Coronary artery (tissue), 2 donors: ENCODE measurements around the gene BZW1.

ENCODE experiments used
- DNase-seq: peaks from one replicate; pipeline ENCODE4 v3.0.0-alpha.2; 2017; ENCODE audit warnings: low spot score
- H3K27ac ChIP-seq, 2 donors: fragments of 200-600 bp; sonication (generic); one replicate each; pipeline ENCODE4 v1.5.1; 2016 to 2019
- H3K4me3 ChIP-seq: fragments of 200-600 bp; sonication (generic); 2 replicates; pipeline ENCODE4 v1.5.1; 2016; ENCODE audit warnings: mild to moderate bottlenecking, moderate library complexity
- TF ChIP-seq, protein P1 (sequence below): fragments of 200-600 bp; sonication (generic); IDR thresholded peaks from one replicate; pipeline ENCODE4 v1.5.1; 2019; ENCODE audit warnings: antibody characterized with exemption

BZW1 gene

DNA sequence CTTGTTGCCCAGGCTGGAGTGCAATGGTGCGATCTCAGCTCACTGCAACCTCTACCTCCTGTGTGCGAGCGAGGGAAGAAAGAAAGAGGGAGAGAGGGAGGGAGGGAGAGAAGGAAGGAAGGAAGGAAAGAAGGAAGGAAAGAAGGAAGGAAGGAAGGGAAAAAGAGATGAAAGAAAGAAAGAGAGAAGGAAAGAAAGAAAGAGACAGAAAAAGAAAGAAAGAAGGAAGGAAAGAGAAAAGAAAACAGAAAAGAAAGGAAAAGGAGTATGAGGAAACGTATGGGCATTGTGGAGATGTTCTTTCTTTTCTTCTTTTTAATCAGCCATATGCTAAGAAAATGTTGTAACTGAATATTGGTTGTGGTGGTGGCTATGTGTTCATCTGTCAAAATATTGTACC lies 36.2 kb downstream of the BZW1 start:
- Histone ChIP-seq H3K27ac (no peak overlapping the region), H3K4me3 (no peak overlapping the region)
- TF ChIP-seq, protein P1, sequence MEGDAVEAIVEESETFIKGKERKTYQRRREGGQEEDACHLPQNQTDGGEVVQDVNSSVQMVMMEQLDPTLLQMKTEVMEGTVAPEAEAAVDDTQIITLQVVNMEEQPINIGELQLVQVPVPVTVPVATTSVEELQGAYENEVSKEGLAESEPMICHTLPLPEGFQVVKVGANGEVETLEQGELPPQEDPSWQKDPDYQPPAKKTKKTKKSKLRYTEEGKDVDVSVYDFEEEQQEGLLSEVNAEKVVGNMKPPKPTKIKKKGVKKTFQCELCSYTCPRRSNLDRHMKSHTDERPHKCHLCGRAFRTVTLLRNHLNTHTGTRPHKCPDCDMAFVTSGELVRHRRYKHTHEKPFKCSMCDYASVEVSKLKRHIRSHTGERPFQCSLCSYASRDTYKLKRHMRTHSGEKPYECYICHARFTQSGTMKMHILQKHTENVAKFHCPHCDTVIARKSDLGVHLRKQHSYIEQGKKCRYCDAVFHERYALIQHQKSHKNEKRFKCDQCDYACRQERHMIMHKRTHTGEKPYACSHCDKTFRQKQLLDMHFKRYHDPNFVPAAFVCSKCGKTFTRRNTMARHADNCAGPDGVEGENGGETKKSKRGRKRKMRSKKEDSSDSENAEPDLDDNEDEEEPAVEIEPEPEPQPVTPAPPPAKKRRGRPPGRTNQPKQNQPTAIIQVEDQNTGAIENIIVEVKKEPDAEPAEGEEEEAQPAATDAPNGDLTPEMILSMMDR: no peak
- DNase-seq: no peak

DNA sequence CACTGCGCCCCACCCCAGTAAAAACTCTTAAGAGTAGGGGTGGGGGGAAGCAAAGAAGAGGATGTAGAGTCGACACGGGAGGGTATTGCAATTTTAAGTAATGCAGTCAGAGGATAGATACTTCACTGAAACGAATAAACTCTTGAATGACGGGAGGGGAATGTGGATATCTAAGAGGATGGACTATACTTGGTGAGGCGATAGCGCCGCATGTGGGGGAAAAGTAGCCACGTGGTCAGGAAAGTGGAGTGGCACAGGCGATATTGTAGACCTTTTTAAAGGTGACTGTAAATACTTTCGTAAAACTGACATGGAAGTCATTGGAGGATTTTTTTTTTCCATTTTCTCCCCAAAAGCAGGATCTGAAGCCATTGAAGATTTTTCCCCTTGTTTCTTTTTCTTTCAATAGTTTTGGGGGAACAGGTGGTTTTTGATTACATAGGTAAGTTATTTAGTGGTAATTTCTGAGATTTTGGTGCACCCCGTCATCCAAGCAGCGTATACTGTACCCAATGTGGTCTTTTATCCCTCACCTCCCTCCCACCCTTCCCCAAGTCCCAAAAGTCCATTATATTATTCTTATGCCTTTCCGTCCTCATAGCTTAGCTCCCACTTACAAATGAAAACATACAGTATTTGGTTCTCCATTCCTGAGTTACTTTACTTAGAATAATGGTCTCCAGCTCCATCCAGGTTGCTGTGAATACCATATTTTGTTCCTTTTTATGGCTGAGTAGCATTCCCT lies 39.0 kb downstream of the BZW1 start:
- TF ChIP-seq, protein P1: no peak
- H3K4me3 ChIP-seq: no peak overlapping the region
- no peak for DNase-seq
- no peak overlapping the region for H3K27ac ChIP-seq

DNA sequence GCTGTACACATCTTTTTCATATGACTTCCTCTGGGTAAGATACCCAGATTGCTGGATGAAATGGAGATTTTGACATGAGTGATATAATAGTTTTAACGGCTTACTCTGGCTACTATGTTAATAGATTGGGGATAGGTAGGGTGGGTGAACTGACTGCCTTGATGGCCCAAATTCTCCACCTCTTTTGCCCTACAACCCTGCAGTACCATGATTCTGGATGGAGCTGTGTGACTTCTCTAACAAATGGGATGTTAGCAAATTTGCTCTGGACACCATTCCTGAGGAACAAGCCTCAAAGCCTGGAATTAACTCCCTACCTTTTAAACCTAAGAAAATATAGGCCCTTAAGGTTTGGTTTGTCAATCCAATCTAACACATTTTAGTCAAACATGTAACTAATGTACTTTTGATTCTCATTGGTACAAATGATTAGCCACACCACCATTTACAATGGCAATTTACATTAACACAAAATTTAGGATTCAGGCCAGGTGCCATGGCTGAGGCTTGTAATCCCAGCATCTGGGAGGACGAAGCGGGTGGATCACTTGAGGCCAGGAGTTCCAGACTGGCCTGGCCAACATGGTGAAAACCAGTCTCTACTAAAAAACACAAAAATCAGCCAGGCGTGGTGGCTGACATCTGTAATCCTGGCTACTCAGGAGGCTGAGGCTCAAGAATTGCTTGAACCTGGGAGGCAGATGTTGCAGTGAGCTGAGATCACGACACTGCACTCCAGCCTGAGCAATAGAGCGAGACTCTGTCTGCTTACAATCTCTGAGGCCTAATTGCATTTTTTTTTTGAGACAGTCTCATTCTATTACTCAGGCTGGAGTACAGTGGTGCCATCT lies 39.9 kb downstream of the BZW1 start:
- H3K4me3 ChIP-seq: no peak overlapping the region
- DNase-seq: no peak
- TF ChIP-seq, protein P1: no peak
- no peak overlapping the region for H3K27ac ChIP-seq

DNA sequence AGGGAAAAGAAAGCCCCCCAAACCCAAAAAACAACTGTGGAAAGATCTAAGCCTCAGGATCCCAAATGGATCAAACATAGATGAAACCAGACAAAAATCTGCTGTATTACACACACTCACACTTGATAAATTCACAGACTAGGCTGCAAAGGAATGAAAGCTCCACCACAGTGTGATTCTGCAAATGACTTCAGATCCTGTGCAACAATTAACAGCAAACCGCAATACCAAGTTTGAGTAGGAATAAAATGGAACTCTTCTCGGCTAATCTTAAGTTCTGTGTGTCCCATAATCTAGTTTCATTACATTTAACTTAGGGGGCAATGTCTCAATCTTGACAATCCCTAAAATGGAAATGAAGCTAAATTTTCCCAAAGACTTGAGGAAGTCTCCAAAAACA lies 40.9 kb downstream of the BZW1 start:
- DNase-seq: no peak
- TF ChIP-seq, protein P1: no peak
- H3K4me3 ChIP-seq: no peak overlapping the region
- no peak overlapping the region for H3K27ac ChIP-seq

DNA sequence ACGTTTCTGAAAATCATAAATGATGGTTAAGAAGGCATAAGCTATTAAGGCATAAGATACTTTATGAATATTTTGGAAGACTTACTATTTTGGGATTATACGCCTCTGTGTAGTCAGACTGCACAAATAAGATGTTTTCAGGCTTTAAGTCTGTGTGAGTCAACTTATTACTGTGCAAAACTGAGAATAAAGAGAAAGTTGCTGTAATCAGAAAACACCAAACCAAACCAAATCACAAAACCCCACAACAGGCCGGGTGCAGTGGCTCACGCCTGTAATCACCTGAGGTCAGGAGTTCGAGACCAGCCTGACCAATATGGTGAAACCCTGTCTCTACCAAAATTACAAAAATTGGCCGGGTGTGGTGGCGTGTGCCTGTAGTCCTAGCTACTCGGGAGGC lies 45.1 kb downstream of the BZW1 start:
- H3K27ac ChIP-seq: no peak overlapping the region
- H3K4me3 ChIP-seq: no peak overlapping the region
- TF ChIP-seq, protein P1: no peak
- no peak for DNase-seq

DNA sequence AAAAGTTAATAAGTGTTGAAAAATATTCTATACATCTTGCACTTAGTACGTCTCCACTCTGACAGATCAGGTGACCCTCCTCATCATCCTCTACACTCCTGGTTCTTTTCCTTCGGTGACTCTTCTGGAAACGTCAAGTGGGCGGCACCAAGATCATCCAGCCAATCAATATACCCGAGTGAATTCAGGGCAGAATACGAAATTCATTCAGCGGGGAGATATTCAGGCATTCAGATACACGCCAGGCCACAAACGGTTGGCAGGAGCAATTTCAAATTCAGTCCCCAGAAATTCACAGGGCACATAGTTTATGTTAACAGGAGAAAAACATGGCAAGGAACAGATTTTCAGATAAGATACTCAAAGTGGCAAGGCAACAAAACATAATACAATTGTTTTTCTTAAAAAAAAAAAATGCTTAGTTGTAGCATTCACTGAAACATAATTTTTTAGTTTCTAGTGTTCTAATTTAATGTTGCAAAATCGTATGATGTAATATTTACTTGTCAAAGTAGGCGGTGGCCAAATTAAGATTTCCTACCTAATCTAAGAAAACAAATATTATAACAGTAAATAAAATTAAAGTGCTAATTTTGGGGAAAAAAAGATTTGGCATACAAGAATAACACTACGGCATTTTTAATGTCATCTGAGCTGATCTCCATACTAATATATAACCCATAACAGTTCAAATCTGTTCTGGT lies 48.5 kb downstream of the BZW1 start:
- TF ChIP-seq, protein P1: no peak
- peak overlapping the region; percentile 35 to 41 for H3K27ac ChIP-seq
- H3K4me3 ChIP-seq: peak overlapping the region; percentile 87
- DNase-seq: no peak
